Gastrocnemius medialis (tissue), 4 donors: Measurements from ENCODE around the gene FGA. TPM values are rescaled to one million over a fixed set of nuclear protein-coding genes. Genes with fewer than 3 reads are reported as not detected.

ENCODE experiments used
- ATAC-seq, 2 donors: fragments of 150-250 bp; one replicate each; pipeline ENCODE4 v1.9.1; 2016
- DNase-seq, 2 donors: peaks; one replicate each; pipeline ENCODE4 v3.0.0-alpha.2; 2019
- H3K27ac ChIP-seq, 4 donors: fragments of 200-600 bp; sonication (generic); 1 replicate in 1 of 4; 2 replicates in 3 of 4; pipeline ENCODE4 v1.5.1; 2016 to 2018; ENCODE audit warnings: mild to moderate bottlenecking in 2 of 4, moderate library complexity in 1 of 4
- H3K27me3 ChIP-seq, 3 donors: fragments of 200-600 bp; sonication (generic) in 2 of 3; 1 replicate in 1 of 3; 2 replicates in 2 of 3; pipeline versions ENCODE4 v1.5.1 to v1.6.0; 2016 to 2019; ENCODE audit warnings: mild to moderate bottlenecking in 1 of 3, moderate library complexity in 1 of 3
- H3K36me3 ChIP-seq, 2 donors: fragments of 200-600 bp; sonication (generic) in 1 of 2; one replicate each; pipeline ENCODE4 v1.5.1; 2017 to 2018
- H3K4me1 ChIP-seq, 2 donors: fragments of 200-600 bp; sonication (generic) in 1 of 2; one replicate each; pipeline ENCODE4 v1.5.1; 2016 to 2017; ENCODE audit warnings: mild to moderate bottlenecking in 2 of 2
- H3K4me3 ChIP-seq, 4 donors: fragments of 200-600 bp; sonication (generic) in 3 of 4; 1 replicate in 1 of 4; 2 replicates in 3 of 4; pipeline ENCODE4 v1.5.1; 2016 to 2019; ENCODE audit warnings: mild to moderate bottlenecking in 2 of 4
- H3K9me3 ChIP-seq, 3 donors: fragments of 200-600 bp; sonication (generic) in 2 of 3; 1 replicate in 1 of 3; 2 replicates in 2 of 3; pipeline ENCODE4 v1.5.1; 2016 to 2019
- CTCF ChIP-seq, 5 experiments: fragments of 450-650 bp in 3 of 5; fragments of 200-600 bp in 2 of 5; sonication (generic) in 2 of 5; IDR thresholded peaks in 4 of 5; conservative IDR thresholded peaks in 1 of 5; 1 replicate in 4 of 5; 2 replicates in 1 of 5; pipeline ENCODE4 v1.5.1; 2016 to 2019; ENCODE audit warnings: antibody characterized with exemption in 5 of 5, mild to moderate bottlenecking in 3 of 5, moderate library complexity in 3 of 5
- POLR2A ChIP-seq, 2 donors: fragments of 450-650 bp; IDR thresholded peaks; one replicate each; pipeline ENCODE4 v1.6.1; 2017; ENCODE audit warnings: antibody characterized with exemption in 2 of 2, mild to moderate bottlenecking in 2 of 2, moderate library complexity in 2 of 2
- in situ Hi-C, 4 donors: fragments of 200-750 bp; cut with MboI; loops; one replicate each; pipeline versions ENCODE4 v1.15.0 to v1.8.0; 2017; ENCODE audit warnings: low sequenced_read_pairs in 4 of 4
- intact Hi-C: fragments of 100-400 bp; cut with DNase I; formaldehyde crosslinking; loops from one replicate; pipeline ENCODE4 v1.15.1; 2023; ENCODE audit warnings: low total_unique reads
- total RNA-seq, 4 donors: library from RNA; depleted of rRNA; stranded (reverse); fragments of >200 nt; gene quantifications; one replicate each; pipeline versions ENCODE4 v1.1.0 to v1.2.3, GENCODE V29; 2016

Gene FGA
- total RNA-seq, 4 donors from 2014 or later: 22.2 to 49.0 TPM; not detected in 2

DNA sequence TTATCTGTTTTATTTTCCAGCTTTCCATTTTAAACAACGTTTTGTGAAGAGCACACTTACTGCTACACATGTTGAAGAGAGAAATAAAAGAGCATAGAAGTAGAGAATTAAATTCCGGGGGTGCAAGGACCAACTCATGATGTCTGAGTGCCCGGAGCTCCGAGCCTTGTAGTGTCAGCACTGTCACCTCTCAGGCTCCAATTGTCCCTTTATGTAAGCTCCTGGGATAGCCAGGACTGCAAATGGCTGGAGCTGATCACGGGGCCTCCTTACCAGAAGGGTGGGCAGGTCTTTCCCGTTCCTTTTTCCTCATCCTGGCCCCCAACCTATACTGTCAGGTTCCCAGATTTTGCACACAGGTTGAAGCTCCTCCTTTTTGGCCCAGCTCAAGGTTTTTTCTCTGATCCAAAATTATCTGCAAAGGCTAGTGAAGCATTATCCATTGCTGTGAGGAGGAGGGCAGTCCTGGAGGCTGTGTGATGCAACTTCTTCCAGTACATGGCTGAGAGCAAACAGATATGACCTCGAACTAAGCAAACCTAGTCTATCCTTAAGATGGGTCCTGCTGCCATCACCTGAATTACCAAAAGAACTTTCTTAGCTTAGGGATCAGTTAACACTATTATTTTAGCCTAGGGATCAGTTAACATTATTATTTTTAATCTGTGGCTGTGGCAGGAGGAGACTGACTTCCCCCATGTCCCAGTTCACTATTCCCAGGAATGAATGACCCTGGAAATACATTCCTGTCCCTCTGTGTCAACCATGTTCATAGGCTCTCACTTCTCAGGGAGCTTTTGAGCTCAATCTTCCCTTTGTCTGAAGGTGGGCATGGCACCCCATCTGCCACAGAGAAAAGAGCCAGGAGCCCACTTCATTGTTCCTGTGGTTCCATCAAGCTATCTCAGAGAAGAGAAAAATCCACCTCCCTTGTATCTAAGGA is 22.2 kb upstream of the FGA start, which contains the start of gene FGG:
FGG (minus strand) TSS at position 185 of the 943 bp plus-strand sequence; CDS start at position 138, 47 bp downstream.
- H3K4me3 ChIP-seq: no peak within 1 kb of the TSS
- no peaks in the 10 kb centered on the region for H3K27me3 ChIP-seq
- intact Hi-C loops: no loop called here
- in situ Hi-C loops: no loop called here
- TF ChIP-seq POLR2A (IDR thresholded peaks at IDR 0.05) (no peak), CTCF (IDR thresholded peaks at IDR 0.05 in 4 of 5, conservative IDR thresholded peaks at IDR 0.05 in 1 of 5) (no peak)
- no peak within 1 kb of the TSS for H3K27ac ChIP-seq
- no peaks in the 10 kb centered on the region for H3K9me3 ChIP-seq
- no peaks in the 10 kb centered on the region for H3K4me1 ChIP-seq
- ATAC-seq (no peak), DNase-seq (no peak)
- no peaks in the 10 kb centered on the region for H3K36me3 ChIP-seq

DNA sequence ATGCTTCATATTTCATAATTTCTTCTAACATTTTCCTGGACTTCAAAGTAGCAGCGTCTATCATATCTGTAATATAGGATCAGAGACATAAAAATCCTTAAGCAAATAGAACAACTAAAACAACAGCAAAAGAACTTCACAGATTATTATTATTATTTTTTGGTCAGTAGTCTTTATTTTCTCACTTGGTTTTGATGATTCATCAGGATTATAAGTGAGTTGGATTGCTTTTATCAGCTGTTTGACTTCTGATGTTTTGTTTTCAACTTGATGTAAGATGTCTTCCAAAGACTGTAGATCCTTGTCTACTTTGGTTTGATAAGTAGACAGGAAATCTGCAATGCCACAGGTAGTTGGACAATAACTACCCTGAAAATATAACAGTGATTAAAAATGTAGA is 21.3 kb upstream of the FGA start:
- intact Hi-C loops (no loop called here), in situ Hi-C loops (no loop called here)
- DNase-seq: no peak

GRCh38 chr4:154610582-154610981 is 20.0 kb upstream of the FGA start:
- no peak for DNase-seq
- Histone ChIP-seq H3K27ac (no peak overlapping the region), H3K9me3 (no peaks in the 10 kb centered on the region), H3K4me1 (no peaks in the 10 kb centered on the region), H3K4me3 (no peak overlapping the region), H3K27me3 (no peaks in the 10 kb centered on the region), H3K36me3 (no peaks in the 10 kb centered on the region)
- intact Hi-C loops: no loop called here
- no peak for ATAC-seq
- in situ Hi-C loops: no loop called here
- no peak for TF ChIP-seq CTCF (IDR thresholded peaks at IDR 0.05 in 4 of 5, conservative IDR thresholded peaks at IDR 0.05 in 1 of 5)
- TF ChIP-seq POLR2A (IDR thresholded peaks at IDR 0.05): no peak

More for the DNA sequence above, 21.3 kb upstream of the FGA start:
- no peak overlapping the region for H3K27ac ChIP-seq
- no peaks in the 10 kb centered on the region for H3K9me3 ChIP-seq
- no peaks in the 10 kb centered on the region for H3K4me1 ChIP-seq
- no peak overlapping the region for H3K4me3 ChIP-seq
- no peak for ATAC-seq
- H3K36me3 ChIP-seq: no peaks in the 10 kb centered on the region
- TF ChIP-seq CTCF (IDR thresholded peaks at IDR 0.05 in 4 of 5, conservative IDR thresholded peaks at IDR 0.05 in 1 of 5) (no peak), POLR2A (IDR thresholded peaks at IDR 0.05) (no peak)
- H3K27me3 ChIP-seq: no peaks in the 10 kb centered on the region

DNA sequence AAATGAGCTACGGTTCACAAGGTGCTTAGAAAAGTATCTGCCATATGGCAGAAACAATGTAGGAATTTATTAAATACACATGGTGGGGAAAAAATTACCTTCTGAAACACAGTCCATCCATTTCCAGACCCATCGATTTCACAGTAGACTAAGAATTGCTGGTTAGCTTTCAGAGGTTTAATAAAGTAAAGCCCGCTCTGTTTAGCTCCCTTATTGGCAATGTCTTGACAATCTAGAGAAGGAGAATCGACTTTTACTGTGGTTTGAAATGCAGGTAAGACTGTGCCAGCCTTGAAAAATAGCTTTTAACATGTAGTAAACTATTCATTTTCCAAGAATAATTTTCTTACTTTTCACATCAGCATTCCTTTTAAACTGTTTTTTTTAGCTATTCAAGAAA is 19.0 kb upstream of the FGA start:
- Histone ChIP-seq H3K4me1 (no peaks in the 10 kb centered on the region), H3K4me3 (no peak overlapping the region), H3K9me3 (no peaks in the 10 kb centered on the region), H3K27me3 (no peaks in the 10 kb centered on the region), H3K27ac (no peak overlapping the region), H3K36me3 (no peaks in the 10 kb centered on the region)
- TF ChIP-seq CTCF (IDR thresholded peaks at IDR 0.05 in 4 of 5, conservative IDR thresholded peaks at IDR 0.05 in 1 of 5) (no peak), POLR2A (IDR thresholded peaks at IDR 0.05) (no peak)
- DNase-seq (no peak), ATAC-seq (no peak)
- intact Hi-C loops: no loop called here
- in situ Hi-C loops: no loop called here
